Neural cell (in vitro differentiated cells): ENCODE measurements around the gene PSMG4. TPM values are rescaled to one million over a fixed set of nuclear protein-coding genes. Genes with fewer than 3 reads are reported as not detected.

Experiments used
- H2AFZ ChIP-seq: fragments of 200-600, 300-800 bp; sonication (generic), shearing (Covaris generic); 2 replicates; pipeline ENCODE4 v1.6.0; 2014; ENCODE audit warnings: low read depth, mild to moderate bottlenecking, antibody characterized with exemption, low read length, moderate library complexity
- H3F3A ChIP-seq: fragments of 200-600 bp; shearing (Covaris generic); 2 replicates; pipeline ENCODE4 v1.6.1; 2016; ENCODE audit warnings: mild to moderate bottlenecking, moderate library complexity, mixed read lengths, antibody characterized with exemption, low read length; ENCODE audit not compliant: insufficient read depth, poor library complexity, severe bottlenecking
- H3K27ac ChIP-seq: fragments of 200-600, 300-800 bp; sonication (generic), shearing (Covaris generic); 2 replicates; pipeline ENCODE4 v1.5.1; 2014; ENCODE audit warnings: mild to moderate bottlenecking, low read length, moderate library complexity
- H3K27me3 ChIP-seq: fragments of 300-800, 200-600 bp; sonication (generic), shearing (Covaris generic); 2 replicates; pipeline ENCODE4 v1.6.0; 2014; ENCODE audit warnings: mild to moderate bottlenecking, low read depth, low read length, moderate library complexity; ENCODE audit not compliant: insufficient read depth
- H3K36me3 ChIP-seq: fragments of 300-800, 200-600 bp; sonication (generic), shearing (Covaris generic); 2 replicates; pipeline ENCODE4 v1.5.1; 2014; ENCODE audit warnings: mild to moderate bottlenecking, antibody characterized with exemption, low read length, moderate library complexity; ENCODE audit not compliant: insufficient read depth
- H3K4me2 ChIP-seq: fragments of 300-800, 200-600 bp; sonication (generic), shearing (Covaris generic); 2 replicates; pipeline ENCODE4 v1.6.0; 2014; ENCODE audit warnings: mild to moderate bottlenecking, low read length
- H3K4me3 ChIP-seq: fragments of 300-800, 200-600 bp; sonication (generic), shearing (Covaris generic); 2 replicates; pipeline ENCODE4 v1.5.1; 2014; ENCODE audit warnings: mild to moderate bottlenecking, low read length, moderate library complexity
- H3K79me2 ChIP-seq: fragments of 200-600 bp; shearing (Covaris generic); replicated peaks from 2 replicates; pipeline ENCODE4 v1.6.0; 2014; ENCODE audit warnings: mild to moderate bottlenecking, low read length, moderate library complexity; ENCODE audit not compliant: insufficient read depth
- H3K9ac ChIP-seq: fragments of 300-800, 200-600 bp; sonication (generic), shearing (Covaris generic); 2 replicates; pipeline ENCODE4 v1.6.1; 2016; ENCODE audit warnings: mild to moderate bottlenecking, low read length, mixed read lengths
- H3K9me2 ChIP-seq: fragments of 200-600 bp; shearing (Covaris generic); 2 replicates; pipeline ENCODE4 v1.6.1; 2016; ENCODE audit warnings: mild to moderate bottlenecking, low read length, mixed read lengths; ENCODE audit not compliant: insufficient read depth
- H3K9me3 ChIP-seq: fragments of 200-600, 300-800 bp; sonication (generic), shearing (Covaris generic); 2 replicates; pipeline ENCODE4 v1.6.1; 2016; ENCODE audit warnings: mild to moderate bottlenecking, mixed run types, low read length, moderate library complexity, mixed read lengths
- H4K20me1 ChIP-seq: fragments of 200-600 bp; shearing (Covaris generic); 2 replicates; pipeline ENCODE4 v1.6.1; 2016; ENCODE audit warnings: mild to moderate bottlenecking, mixed run types; ENCODE audit not compliant: insufficient read depth
- CTCF ChIP-seq: fragments of 450-650 bp; IDR thresholded peaks from 2 replicates; pipeline ENCODE4 v1.5.1; 2014; ENCODE audit warnings: antibody characterized with exemption, mild to moderate bottlenecking, moderate library complexity; ENCODE audit not compliant: poor library complexity, severe bottlenecking
- EP300 ChIP-seq: fragments of 450-650 bp; conservative IDR thresholded peaks from 2 replicates; pipeline ENCODE4 v1.6.1; 2014; ENCODE audit warnings: antibody characterized with exemption, mild to moderate bottlenecking, moderate library complexity; ENCODE audit not compliant: poor library complexity, severe bottlenecking
- EZH2 ChIP-seq: fragments of 200-600, 300-800 bp; shearing (Covaris generic), sonication (generic); IDR thresholded peaks from 2 replicates; pipeline ENCODE4 v1.6.1; 2014; ENCODE audit warnings: antibody characterized with exemption, low read length, borderline replicate concordance, mild to moderate bottlenecking; ENCODE audit not compliant: insufficient read depth, poor library complexity, severe bottlenecking
- MXI1 ChIP-seq: fragments of 450-650 bp; conservative IDR thresholded peaks from 2 replicates; pipeline ENCODE4 v1.6.1; 2014; ENCODE audit warnings: antibody characterized with exemption, mild to moderate bottlenecking; ENCODE audit not compliant: poor library complexity, severe bottlenecking
- POLR2AphosphoS5 ChIP-seq: IDR thresholded peaks from 2 replicates; pipeline ENCODE4 v1.6.1; 2012
- RAD21 ChIP-seq: fragments of 450-650 bp; conservative IDR thresholded peaks from 2 replicates; pipeline ENCODE4 v1.6.1; 2014; ENCODE audit warnings: antibody characterized with exemption, mild to moderate bottlenecking, moderate library complexity
- REST ChIP-seq: IDR thresholded peaks from 2 replicates; pipeline ENCODE4 v1.6.1; 2012; ENCODE audit warnings: borderline replicate concordance
- SMC3 ChIP-seq: fragments of 450-650 bp; conservative IDR thresholded peaks from 2 replicates; pipeline ENCODE4 v1.6.1; 2014; ENCODE audit warnings: antibody characterized with exemption, mild to moderate bottlenecking, moderate library complexity; ENCODE audit not compliant: poor library complexity
- TAF1 ChIP-seq: IDR thresholded peaks from 2 replicates; pipeline ENCODE4 v1.6.1; 2012; ENCODE audit warnings: low read depth
- polyA plus RNA-seq: library from polyadenylated mRNA; depleted of rRNA; stranded (reverse); fragments of >200 nt; gene quantifications from 2 replicates; pipeline ENCODE4 v1.2.3, GENCODE V29; 2014

PSMG4 gene
- polyA plus RNA-seq, 1 donor from 2014 or later, result 52.0 TPM

GRCh38 chr6:3301506-3301905 lies 42.8 kb downstream of the PSMG4 start:
- H3K9me2 ChIP-seq, result no peaks in the 10 kb centered on the region
- H4K20me1 ChIP-seq, result no peaks in the 10 kb centered on the region
- no peak overlapping the region for H3K4me3 ChIP-seq
- H3K9me3 ChIP-seq, result peaks cover 4% of the 10 kb centered on the region
- H3F3A ChIP-seq, result no peaks in the 10 kb centered on the region
- H3K27ac ChIP-seq, result no peak overlapping the region
- H3K79me2 ChIP-seq, result no peaks in the 10 kb centered on the region
- H2AFZ ChIP-seq, result no peak overlapping the region
- H3K36me3 ChIP-seq, result no peaks in the 10 kb centered on the region
- no peak overlapping the region for H3K9ac ChIP-seq
- no peak overlapping the region for H3K4me2 ChIP-seq
- H3K27me3 ChIP-seq, result no peaks in the 10 kb centered on the region
- TF ChIP-seq SMC3 (no peak), EZH2 (no peak), RAD21 (no peak), MXI1 (no peak), REST (no peak), EP300 (no peak), POLR2AphosphoS5 (no peak), CTCF (no peak), TAF1 (no peak)

- H3K9ac ChIP-seq, result no peak overlapping the region
- no peak overlapping the region for H2AFZ ChIP-seq
- H3K36me3 ChIP-seq, result peaks cover 4% of the 10 kb centered on the region
- H3K4me3 ChIP-seq, result no peak overlapping the region
- H3K79me2 ChIP-seq, result no peaks in the 10 kb centered on the region
- no peak overlapping the region for H3K4me2 ChIP-seq
- H3F3A ChIP-seq, result no peaks in the 10 kb centered on the region
- H3K27ac ChIP-seq, result no peak overlapping the region
- no peaks in the 10 kb centered on the region for H3K9me2 ChIP-seq
- H3K9me3 ChIP-seq, result peaks cover 4% of the 10 kb centered on the region
- TF ChIP-seq EP300 (no peak), CTCF (no peak), REST (no peak), EZH2 (no peak), SMC3 (no peak), POLR2AphosphoS5 (no peak)
- H3K27me3 ChIP-seq, result no peaks in the 10 kb centered on the region
- H4K20me1 ChIP-seq, result no peaks in the 10 kb centered on the region
Measured at GRCh38 chr6:3303795-3304411, 45.2 kb downstream of the PSMG4 start.
